ENCODE measurements around the gene DUOX1. TPM values are rescaled to one million over a fixed set of nuclear protein-coding genes. Genes with fewer than 3 reads are reported as not detected.

The DUOX1 gene
- total RNA-seq, 2 donors from 2014 or later, result 0.26 to 0.66 TPM

- no peak for ATAC-seq
- Histone ChIP-seq H3K36me3 (replicated peaks in 1 of 2; ENCODE audit: insufficient read depth in 1 of 2, low read depth in 2 of 2) (no peaks in the 10 kb centered on the region), H3K9me3 (no peaks in the 10 kb centered on the region), H3K4me1 (peaks cover 22% of the 10 kb centered on the region), H3K27me3 (no peaks in the 10 kb centered on the region), H3K4me3 (no peak overlapping the region), H3K27ac (no peak overlapping the region)
- no peak for DNase-seq
- TF ChIP-seq, protein P1, sequence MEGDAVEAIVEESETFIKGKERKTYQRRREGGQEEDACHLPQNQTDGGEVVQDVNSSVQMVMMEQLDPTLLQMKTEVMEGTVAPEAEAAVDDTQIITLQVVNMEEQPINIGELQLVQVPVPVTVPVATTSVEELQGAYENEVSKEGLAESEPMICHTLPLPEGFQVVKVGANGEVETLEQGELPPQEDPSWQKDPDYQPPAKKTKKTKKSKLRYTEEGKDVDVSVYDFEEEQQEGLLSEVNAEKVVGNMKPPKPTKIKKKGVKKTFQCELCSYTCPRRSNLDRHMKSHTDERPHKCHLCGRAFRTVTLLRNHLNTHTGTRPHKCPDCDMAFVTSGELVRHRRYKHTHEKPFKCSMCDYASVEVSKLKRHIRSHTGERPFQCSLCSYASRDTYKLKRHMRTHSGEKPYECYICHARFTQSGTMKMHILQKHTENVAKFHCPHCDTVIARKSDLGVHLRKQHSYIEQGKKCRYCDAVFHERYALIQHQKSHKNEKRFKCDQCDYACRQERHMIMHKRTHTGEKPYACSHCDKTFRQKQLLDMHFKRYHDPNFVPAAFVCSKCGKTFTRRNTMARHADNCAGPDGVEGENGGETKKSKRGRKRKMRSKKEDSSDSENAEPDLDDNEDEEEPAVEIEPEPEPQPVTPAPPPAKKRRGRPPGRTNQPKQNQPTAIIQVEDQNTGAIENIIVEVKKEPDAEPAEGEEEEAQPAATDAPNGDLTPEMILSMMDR (IDR thresholded peaks at IDR 0.05), result no peak
- no peak for TF ChIP-seq POLR2A (IDR thresholded peaks at IDR 0.05)
- WGBS, 2 donors, result 84 to 90% methylated on average over 7 to 9 of the region's 14 CpGs
- intact Hi-C loops (cut with DNase I), result no loop called here
Observed at GRCh38 chr15:45161666-45162065, 31.9 kb downstream of the DUOX1 start.

GRCh38 chr15:45162771-45163507, 33.1 kb downstream of the DUOX1 start:
- WGBS, 2 donors, result 0 to 7% methylated on average over 7 of the region's 7 CpGs
- TF ChIP-seq POLR2A (IDR thresholded peaks at IDR 0.05), result no peak
- TF ChIP-seq, protein P1 (IDR thresholded peaks at IDR 0.05), result peak; percentile 78 to 98 (median 93)
- H3K27me3 ChIP-seq, result no peaks in the 10 kb centered on the region
- no peak overlapping the region for H3K27ac ChIP-seq
- H3K4me1 ChIP-seq, result peaks cover 28% of the 10 kb centered on the region
- intact Hi-C loops (cut with DNase I), result no loop called here
- ATAC-seq, result peak; percentile 56
- no peaks in the 10 kb centered on the region for H3K9me3 ChIP-seq
- H3K36me3 ChIP-seq (replicated peaks in 1 of 2; ENCODE audit: insufficient read depth in 1 of 2, low read depth in 2 of 2), result no peaks in the 10 kb centered on the region
- no peak overlapping the region for H3K4me3 ChIP-seq
- DNase-seq, result peak; percentile 81 to 89 (median 84)

DNA sequence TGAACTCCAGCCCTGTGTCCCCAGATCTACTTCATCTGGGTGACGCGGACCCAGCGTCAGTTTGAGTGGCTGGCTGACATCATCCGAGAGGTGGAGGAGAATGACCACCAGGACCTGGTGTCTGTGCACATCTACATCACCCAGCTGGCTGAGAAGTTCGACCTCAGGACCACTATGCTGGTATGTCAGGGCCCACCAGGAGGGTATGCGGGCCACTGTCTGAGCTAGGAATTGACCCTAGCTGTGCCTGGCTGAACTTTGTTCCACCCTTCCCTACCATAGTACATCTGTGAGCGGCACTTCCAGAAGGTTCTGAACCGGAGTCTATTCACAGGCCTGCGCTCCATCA, 33.7 kb downstream of the DUOX1 start:
- peaks cover 29% of the 10 kb centered on the region for H3K4me1 ChIP-seq
- WGBS, 2 donors, result 60 to 75% methylated on average over 5 to 9 of the region's 9 CpGs
- intact Hi-C loops (cut with DNase I), result no loop called here
- no peak for TF ChIP-seq POLR2A (IDR thresholded peaks at IDR 0.05)
- TF ChIP-seq, protein P1 (IDR thresholded peaks at IDR 0.05), result no peak
- H3K4me3 ChIP-seq, result no peak overlapping the region
- H3K36me3 ChIP-seq (replicated peaks in 1 of 2; ENCODE audit: insufficient read depth in 1 of 2, low read depth in 2 of 2), result no peaks in the 10 kb centered on the region
- ATAC-seq (no peak), DNase-seq (no peak)
- H3K27me3 ChIP-seq, result no peaks in the 10 kb centered on the region
- no peak overlapping the region for H3K27ac ChIP-seq
- no peaks in the 10 kb centered on the region for H3K9me3 ChIP-seq

DNA sequence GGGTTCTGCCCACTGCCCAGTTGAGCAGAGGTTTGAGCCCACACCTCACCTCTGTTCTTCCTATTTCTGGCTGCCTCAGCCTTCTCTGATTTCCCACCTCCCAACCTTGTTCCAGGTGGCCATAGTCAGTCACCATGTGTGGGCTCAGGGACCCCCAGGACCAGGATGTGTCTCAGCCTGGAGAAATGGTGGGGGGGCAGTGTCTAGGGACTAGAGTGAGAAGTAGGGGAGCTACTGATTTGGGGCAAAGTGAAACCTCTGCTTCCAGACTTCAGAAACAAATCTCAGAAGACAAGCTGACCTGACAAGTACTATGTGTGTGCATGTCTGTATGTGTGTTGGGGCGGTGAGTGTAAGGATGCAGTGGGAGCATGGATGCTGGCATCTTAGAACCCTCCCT, 35.1 kb downstream of the DUOX1 start:
- intact Hi-C loops (cut with DNase I), result no loop called here
- WGBS, 2 donors, result 83 to 100% methylated on average over 1 of the region's 1 CpG
- Histone ChIP-seq H3K27me3 (no peaks in the 10 kb centered on the region), H3K27ac (no peak overlapping the region), H3K4me3 (no peak overlapping the region), H3K4me1 (peaks cover 29% of the 10 kb centered on the region), H3K36me3 (replicated peaks in 1 of 2; ENCODE audit: insufficient read depth in 1 of 2, low read depth in 2 of 2) (no peaks in the 10 kb centered on the region), H3K9me3 (no peaks in the 10 kb centered on the region)
- ATAC-seq (no peak), DNase-seq (no peak)
- no peak for TF ChIP-seq POLR2A (IDR thresholded peaks at IDR 0.05)
- TF ChIP-seq, protein P1 (IDR thresholded peaks at IDR 0.05), result no peak

DNA sequence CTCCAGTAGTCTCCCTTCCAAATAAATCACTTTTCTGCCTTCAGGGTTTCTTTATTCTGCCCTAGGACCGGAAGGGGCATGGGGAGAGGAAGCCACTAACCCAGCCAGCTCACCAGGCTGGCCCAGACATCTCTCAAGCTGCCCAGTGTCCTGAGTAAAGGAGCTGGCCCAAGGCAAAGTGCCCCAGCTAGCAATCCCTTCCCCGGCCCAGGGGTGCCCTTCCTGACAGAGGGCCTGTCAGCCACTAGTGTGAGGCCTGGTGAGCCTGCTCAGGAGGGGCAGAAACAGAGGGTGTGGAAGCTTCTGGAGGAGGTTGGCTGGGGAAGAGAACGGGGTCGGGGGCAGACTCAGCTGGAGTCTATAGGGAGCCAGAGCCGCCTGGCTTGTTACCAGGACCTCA, 35.7 kb downstream of the DUOX1 start:
- H3K27ac ChIP-seq, result no peak overlapping the region
- WGBS, 2 donors, result 73 to 77% methylated on average over 5 of the region's 5 CpGs
- DNase-seq, result no peak
- no peaks in the 10 kb centered on the region for H3K36me3 ChIP-seq (replicated peaks in 1 of 2; ENCODE audit: insufficient read depth in 1 of 2, low read depth in 2 of 2)
- peaks cover 29% of the 10 kb centered on the region for H3K4me1 ChIP-seq
- H3K9me3 ChIP-seq, result no peaks in the 10 kb centered on the region
- no peak for TF ChIP-seq POLR2A (IDR thresholded peaks at IDR 0.05)
- TF ChIP-seq, protein P1 (IDR thresholded peaks at IDR 0.05), result no peak
- H3K4me3 ChIP-seq, result no peak overlapping the region
- intact Hi-C loops (cut with DNase I), result no loop called here
- no peak for ATAC-seq
- H3K27me3 ChIP-seq, result no peaks in the 10 kb centered on the region
